Stimulated activated CD8-positive, alpha-beta memory T cell treated with anti-CD3 and anti-CD28 coated beads, Interleukin-4, amount 100 ng/mL, for 4 hours (primary cell): ENCODE results near the gene STRA6.

Experiments used
- DNase-seq, 2 donors: peaks; one replicate each; pipeline ENCODE4 v3.0.0-alpha.2; 2020; ENCODE audit warnings: low read depth in 2 of 2, low spot score in 1 of 2

STRA6 gene

DNA sequence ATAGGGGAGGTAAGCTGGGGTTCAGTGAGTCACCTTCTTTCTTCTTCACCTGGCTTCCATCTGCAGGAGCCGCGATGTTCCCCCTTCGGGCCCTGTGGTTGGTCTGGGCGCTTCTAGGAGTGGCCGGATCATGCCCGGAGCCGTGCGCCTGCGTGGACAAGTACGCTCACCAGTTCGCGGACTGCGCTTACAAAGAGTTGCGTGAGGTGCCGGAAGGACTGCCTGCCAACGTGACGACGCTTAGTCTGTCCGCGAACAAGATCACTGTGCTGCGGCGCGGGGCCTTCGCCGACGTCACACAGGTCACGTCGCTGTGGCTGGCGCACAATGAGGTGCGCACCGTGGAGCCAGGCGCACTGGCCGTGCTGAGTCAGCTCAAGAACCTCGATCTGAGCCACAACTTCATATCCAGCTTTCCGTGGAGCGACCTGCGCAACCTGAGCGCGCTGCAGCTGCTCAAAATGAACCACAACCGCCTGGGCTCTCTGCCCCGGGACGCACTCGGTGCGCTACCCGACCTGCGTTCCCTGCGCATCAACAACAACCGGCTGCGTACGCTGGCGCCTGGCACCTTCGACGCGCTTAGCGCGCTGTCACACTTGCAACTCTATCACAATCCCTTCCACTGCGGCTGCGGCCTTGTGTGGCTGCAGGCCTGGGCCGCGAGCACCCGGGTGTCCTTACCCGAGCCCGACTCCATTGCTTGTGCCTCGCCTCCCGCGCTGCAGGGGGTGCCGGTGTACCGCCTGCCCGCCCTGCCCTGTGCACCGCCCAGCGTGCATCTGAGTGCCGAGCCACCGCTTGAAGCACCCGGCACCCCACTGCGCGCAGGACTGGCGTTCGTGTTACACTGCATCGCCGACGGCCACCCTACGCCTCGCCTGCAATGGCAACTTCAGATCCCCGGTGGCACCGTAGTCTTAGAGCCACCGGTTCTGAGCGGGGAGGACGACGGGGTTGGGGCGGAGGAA, 69.6 kb downstream of the STRA6 start:
- no peak for DNase-seq

DNA sequence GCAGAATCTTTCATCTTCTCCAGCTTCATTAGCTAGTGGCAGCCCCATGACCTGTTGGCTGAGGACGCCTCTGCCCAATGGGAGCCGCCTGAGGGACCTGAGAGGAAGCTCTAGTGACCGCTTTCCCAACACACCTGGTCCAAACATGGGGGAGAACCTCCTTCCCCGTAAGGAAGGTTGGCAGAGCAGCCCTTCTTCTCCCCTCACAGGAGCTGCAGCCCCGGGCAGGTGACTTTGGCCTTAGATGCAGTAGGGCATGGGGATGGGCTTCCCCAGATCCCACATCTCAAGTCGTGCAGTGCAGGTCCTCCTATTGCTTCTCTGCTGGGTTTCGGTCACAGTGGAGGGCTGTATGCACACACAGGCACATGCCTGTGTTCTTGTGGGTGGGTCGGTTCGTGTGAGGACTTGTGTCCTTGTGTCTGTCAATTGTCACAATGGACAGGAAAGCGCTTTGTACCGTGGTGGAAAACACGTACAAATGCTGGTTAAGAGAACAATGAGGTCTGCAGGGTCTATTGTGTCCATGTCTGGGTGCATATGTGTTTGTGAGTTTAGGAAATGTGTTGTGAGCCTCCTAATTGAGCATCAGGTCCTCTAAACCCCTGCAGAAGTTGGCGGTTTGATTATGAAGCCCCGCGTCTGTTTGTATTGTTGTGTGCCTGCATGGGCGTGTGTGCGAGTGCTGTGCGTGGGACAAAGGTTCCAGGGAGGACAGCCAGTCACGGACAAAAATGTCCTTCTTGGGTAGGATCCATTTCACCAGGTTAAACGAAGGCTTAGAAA, 70.8 kb downstream of the STRA6 start:
- DNase-seq, result no peak

DNA sequence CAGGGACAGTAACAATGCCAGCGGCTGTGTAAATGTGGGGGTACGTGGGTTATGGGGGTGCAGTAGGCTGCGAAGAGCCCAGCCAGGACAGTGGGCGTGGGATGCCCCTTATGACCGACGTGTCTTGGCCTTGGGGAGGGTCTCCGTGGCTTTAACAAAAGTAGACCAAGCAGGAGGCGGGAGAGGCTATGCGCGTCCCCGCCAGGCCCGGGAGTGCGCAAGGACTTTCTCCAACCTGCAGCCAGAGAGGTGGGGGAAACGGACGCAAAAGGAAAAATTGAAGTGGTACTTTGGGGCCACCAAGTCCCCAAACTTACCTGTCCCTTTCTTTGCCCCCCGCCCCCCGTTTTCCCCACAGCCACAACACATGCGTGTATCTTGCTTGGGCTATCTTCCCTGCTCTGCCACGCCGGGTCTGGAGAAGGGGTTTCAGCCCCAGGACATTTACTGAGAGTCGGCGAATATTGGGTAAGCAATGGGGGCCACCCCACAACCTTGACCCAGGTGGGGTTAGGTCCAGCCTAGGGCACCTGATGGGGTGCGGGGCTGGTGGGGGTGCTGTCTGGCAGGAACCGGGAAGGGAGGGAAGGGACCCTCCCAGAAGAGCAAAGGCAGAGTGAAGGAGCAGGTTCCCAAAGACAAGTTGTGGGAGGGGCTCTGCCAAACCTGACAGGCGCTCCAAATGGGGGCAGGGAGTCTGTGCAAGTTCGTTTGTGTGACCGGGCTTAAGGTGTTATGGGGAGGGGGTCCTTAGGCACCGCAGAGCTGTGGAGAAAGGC, 71.5 kb downstream of the STRA6 start:
- DNase-seq, result no peak

DNA sequence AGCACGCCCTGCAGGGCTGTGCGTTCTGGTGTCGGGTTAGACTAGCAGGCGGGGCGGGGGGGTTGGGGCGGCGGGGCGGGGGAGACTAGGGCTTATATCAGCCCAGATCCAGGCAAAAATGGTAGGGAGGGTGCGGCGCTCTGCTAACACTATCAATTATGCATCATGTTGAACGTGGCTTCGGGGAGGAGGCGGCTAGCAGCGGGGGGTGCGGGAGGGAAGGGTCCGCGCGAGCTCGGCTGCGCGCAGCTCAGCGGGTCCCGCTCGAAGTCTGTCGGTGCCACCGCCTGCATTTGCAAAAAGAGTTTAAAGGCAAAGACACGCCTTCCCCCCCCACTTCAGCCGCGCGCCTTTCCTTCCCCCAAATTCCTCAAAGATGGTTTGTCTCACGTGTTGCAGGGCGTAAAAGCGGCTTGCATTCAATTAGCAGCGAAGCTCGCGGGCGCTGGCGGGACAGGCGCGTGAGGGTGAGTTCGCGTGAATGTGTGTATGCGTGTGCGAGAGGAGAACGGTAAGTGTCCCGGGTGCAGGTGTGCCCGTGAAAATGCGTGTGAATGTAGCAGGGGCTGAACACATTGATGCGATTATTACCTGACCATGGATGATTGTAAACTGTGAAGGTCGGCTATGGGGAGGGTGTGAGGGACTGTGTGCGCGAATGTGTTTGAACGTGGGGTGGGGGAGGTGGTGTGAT, 72.3 kb downstream of the STRA6 start, which contains the start of gene ISLR2:
ISLR2 (plus strand) TSS at position 432 of the 694 bp plus-strand sequence. CDS start 2,169 bp downstream, outside the sequence.
- DNase-seq, result no peak

DNA sequence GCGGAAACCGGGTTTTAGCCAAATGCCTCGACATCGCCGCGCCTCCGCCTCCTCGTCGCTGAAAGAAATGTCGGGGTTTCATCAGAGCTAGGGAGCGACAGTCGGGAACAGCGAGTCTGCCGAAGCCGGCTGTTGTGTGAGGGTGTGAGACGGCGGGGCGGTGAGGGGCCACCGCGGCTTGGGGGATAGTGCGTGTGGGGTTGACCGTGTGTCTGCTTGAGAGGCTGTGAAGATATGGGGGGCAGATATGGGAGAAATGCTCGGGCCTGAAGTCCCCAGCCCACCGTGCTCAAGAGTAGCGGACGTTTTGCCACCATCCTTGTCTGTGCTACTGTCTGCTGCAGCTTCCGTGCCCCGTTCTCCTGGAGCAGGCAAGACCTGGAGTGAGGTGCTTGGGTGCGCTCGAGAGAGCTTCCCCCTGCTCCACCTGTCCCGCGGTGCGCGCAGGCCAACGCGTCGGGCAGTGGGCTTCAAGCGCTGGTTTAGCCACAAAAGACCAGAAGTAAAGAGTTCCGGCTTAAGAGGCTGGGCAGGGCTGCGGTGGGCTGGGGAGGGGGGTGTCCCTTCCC, 72.9 kb downstream of the STRA6 start:
- no peak for DNase-seq
